Activated CD4-positive, alpha-beta T cell treated with anti-CD3 and anti-CD28 coated beads, Interleukin-2, amount 50 U/mL, for 4 hours (primary cell): ENCODE measurements around the gene CST7.

ENCODE experiments used
- DNase-seq, 2 experiments: peaks; one replicate each; pipeline ENCODE4 v3.0.0-alpha.2; 2020

CST7 gene

DNA sequence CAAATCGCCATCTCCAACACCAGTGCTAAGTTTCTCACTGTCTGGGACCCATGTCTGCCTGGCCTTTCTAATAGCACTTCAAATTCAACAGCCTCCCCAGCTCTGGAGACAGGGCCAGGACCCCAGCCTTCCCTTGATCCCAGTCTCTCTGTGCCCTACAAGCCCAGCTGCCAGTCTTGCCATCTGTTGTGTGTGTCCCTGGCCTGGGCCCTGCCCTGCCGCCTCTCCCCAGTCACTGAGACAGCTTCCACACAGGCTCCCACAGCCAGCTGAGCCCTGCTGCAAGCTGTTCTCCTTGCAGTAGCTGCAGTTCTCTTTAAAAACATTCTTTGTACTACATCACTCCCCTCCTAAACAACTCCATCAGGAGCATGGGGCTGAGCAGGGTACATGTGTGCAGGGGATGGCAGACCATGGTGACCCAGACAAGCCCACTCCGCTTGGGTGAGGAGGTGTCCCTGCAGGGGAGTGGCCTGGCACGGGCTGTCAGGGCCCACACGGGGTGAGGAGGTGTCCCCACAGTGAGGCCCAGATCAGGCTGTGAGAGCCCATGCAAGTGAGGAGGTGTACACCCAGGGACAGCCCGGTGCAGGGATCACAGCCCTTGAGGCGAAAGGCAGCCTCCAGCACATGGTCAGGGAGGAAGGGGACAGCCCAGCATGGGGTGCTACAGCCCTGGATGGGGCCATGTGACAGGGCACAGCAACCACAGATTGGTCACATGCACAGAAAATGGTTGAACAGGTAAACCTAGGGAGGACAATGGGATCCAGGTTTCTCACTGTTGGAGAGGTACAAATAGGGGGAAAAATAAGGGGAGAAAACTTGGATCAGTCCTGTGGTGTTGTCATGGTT, 16.2 kb downstream of the CST7 start:
- DNase-seq = no peak

DNA sequence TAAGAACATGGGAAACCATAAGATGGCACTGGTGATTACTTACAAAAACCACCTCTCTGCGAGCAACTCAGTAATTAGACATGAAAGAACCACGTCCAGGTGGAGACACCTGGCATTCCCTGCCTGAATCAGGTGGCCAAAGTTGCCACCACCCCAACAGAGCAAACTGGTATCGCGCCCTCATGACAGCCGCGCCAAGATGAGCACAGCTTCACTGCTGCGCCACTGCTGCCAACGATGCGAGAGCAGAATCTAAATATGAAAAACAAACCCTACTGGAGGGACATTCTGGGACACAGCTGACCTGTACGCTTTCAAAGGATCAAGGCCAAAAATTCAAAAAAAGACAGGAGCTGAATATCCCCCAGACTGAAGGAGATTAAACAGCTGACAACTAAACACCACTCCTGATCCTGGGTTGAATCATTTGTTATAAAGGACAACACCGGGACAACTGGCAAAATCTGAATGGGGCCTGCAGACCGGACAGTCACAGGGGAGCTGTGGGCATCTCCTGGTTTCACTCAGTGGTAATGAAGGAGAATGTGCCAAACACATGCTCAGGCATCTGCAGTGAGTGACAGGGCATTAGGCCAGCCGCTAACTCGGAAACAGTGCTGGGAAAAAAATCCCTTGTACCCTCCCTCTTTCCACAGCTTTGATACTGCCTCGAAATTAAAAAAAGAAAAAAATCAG, 17.4 kb downstream of the CST7 start:
- DNase-seq = no peak

DNA sequence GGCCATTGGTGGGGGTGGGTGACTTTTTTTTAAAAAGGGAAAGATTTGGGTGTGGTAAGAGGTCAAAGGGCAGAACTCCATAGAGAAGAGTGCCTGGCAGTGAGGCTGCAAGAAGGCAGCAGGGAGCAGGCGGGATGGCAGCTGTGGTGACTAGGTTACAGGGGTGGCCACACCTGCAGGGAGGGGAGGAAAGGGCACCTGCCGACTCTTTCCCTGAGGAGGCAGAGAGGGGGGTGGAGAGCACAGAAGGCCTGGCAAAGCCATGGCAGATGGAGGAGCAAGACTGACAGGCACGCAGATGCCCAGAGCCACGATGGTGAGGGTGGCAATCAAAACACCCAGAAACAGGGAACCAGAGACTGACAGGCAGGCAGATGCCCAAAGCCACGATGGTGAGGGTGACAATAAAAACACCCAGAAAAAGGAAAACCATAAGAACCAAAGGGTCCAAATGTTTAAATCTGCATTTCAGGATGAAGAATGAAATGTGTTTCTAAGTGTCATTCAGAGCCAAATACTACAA, 19.3 kb downstream of the CST7 start:
- no peak for DNase-seq

DNA sequence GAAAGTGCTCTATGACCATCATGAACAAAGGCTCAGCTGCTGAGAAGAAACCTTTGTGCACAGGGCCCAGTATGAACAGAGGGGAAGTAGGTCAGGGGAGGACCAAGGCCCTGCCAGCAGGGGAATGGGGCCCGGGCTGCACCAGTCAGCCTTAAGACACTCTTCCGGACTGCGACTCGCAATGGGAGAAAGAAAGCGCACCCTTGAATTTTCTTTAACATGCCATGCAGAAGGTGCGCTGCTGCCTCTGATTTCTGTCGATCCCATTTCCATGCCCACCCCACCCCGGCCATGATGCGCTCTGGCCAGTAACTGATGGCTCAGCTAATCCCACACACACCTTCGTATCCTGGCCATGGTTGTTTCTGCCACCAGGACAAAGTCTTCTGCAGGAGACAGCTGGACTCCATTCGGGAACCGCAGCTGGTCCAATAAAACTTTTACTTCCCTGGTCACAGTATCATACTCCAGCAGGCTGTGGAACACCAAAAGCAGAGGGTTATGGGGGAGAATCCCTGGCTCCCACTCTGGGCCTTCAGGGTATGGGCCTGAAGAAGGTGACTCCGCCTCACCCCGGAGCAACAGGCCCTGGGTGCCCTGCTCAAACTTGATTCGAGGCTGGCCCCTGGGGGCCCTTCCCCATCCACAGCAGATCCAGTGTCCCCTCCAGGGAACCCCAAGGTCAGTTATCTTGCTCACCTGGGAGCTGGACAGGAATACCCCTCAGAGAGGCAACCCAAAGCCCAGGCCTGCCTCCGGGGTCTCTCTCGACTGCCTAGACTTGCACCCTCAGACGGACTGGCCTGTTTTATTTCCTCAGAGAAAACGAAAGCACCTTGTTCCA, 20.3 kb downstream of the CST7 start:
- no peak for DNase-seq

DNA sequence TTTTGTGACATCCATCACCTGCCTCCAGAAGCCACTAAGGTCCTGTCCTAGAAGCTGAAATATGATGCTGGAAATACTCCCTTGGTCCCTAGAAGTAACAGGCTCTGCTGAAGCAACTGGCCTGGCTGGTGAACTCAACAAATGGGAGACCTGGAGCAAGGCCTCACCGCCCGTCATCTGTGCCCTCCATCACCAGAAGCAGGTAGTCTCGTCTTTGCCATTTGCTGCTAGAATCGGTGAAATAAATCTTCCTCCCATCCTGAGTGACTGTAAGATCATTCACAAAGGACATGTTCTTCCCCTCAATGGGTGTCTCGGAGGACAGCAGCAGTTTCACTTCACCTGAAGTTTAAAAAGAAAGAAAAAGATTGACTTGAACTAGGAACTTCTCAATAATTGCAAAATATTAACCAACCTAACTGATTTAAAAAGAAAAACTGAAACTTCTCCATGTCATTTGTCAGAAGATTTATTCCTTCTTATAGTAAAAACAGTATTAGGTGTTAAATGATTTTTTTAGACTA, 21.0 kb downstream of the CST7 start:
- DNase-seq = no peak

DNA sequence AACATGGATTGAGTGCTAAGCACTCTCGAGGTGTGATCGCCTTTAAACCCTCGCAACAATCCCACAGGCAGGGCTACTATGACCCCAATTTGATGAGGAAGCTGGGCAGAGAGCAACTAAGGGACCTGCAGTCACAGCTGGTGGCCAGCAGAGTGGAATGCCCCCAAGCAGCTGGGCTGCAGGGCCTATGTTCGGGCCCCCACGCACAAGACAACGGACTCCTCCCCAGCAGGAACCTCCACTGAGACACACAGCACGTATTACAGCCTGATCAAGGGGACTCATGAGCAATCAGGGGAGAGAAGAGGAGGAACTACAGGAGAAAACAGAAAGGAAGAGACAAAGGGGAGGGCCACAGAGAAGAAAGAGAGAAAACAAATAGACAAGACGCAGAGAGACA, 21.7 kb downstream of the CST7 start:
- DNase-seq = no peak

DNA sequence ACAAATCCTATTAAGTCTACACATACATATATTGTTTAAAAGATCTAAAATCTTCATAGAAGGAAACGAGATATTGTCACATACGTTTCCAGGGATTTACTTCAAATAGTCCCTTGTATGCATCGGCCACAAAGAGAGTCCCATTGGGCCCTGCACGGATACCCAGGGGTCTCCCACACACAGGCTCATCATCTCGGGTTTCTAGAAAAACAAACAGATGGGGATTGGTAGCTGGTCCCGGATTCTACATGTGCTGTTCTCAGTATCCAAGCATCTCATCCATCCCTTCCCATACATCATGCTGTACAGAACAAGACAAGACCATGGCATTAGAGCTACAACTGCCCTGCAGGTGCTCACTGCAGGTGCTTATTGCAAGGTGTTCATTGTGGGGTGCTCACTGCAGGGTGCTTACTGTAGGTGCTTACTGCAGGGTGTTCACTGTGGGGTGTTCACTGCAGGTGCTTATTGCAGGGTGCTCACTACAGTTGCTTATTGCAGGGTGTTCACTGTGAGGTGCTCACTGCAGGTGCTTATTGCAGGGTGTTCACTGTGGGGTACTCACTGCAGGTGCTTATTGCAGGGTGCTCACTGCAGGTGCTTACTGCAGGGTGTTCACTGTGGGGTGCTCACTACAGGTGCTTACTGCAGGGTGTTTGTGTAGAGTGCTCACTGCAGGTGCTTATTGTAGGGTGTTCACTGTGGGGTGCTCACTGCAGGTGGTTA, 22.5 kb downstream of the CST7 start:
- DNase-seq = no peak

DNA sequence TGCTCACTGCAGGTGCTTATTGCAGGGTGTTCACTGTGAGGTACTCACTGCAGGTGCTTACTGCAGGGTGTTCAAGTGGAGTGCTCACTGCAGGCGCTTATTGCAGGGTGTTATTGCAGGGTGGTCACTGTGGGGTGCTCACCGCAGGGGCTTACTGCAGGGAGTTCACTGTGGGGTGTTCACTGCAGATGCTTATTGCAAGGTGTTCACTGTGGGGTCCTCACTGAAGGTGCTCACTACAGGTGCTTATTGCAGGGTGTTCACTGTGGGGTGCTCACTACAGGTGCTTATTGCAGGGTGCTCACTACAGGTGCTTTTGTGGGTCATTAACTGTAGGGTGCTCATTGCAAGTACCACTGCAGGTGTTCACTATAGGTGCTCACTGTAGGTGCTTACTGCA, 23.3 kb downstream of the CST7 start:
- DNase-seq = no peak

DNA sequence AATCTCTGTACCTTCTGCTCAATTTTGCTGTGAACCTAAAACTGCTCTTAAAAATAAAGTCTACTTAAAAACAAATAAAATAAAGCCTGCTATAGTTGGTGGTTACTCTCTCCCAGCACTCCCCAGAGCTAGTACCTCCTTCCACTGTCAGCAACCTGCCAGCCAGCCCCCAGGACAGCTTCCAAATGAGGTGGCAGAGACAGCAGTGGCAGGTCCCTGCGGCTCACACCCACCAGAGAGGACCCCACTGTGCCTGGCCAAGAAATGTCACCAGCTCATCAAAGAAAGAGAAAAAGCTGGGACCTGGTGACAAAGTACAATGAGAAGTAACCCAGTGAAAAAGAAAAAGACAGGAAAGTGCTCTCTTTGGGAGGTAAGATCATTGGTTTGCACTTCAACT, 28.3 kb downstream of the CST7 start:
- no peak for DNase-seq

DNA sequence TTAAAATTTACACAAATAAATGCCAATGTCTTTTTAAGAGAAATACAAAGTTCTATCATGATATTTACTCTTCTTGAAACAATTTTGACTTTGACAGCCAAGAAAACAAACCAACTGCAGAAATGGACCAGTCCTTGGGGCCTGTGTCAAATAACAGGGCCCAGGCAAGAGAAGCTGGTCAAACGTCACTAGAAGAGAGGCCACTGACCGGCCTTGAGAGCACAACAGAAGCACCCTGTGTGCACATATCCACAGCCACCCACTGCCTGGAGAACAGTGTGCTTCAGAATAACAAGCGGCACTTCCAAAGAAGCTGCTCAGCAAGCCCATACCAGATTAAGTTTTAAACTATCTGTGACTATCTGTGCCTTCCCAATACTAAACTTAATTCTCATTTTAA, 28.7 kb downstream of the CST7 start:
- no peak for DNase-seq

DNA sequence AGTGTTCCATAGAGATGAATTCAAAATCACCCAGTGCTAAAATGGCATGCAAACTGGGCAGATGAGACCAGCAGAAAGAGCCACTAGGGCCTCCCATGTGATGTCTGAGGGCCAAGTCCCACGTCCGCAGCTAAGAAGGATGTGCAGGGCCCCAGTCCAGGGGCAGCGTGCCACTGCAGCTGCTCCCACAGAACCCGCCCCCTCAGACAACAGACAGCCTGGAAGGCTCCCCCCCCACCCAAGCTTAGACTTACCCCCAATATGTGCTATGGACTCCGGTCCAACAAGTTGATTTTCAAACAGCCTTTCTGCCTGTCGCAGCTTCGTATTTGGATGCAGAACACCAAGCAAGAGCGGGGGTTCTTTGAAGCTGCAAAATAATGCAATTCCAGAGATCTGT, 29.4 kb downstream of the CST7 start:
- no peak for DNase-seq

DNA sequence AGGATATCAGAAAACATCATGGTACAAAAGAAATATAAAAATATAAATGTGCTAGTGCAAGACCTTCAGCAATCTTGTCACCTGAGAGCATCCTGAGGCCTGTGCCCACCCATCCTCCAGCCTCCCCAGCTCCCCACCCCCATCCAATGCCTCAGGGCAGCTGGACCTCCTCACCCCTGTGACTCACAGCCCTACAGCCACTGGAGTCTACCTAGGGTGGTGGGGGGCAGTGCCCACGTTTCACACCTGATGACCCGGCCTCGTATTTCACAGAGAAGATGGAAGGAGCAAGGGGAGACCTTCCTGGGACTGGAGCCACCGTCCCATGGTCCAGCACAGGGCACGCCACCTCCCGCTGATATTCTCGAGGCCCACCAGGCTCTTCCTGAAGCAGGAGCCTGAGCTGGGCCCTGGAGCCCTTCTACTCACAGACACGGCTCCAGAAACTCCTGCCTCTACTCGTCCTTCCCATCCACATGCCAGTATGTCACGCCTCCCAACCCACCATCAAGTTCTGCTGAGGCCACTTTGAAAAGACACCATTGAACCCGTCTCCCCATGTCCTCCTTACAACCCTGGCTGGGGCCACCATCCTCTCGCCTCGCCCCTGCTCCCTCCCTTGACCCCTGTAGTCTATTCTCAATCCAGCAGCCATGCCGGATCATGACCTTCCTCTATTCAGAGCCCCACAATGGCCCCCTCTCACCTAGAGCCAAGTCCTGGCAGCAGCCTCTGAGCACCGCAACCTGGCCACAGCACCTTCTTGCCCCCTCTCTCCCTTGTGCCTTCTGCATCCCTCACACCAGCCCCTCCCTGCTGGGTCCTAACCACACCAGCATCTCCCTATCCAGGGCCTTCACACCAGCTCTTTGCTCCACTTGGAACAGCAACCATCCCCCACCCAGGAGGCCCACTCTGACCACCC, 30.2 kb downstream of the CST7 start:
- DNase-seq = no peak

DNA sequence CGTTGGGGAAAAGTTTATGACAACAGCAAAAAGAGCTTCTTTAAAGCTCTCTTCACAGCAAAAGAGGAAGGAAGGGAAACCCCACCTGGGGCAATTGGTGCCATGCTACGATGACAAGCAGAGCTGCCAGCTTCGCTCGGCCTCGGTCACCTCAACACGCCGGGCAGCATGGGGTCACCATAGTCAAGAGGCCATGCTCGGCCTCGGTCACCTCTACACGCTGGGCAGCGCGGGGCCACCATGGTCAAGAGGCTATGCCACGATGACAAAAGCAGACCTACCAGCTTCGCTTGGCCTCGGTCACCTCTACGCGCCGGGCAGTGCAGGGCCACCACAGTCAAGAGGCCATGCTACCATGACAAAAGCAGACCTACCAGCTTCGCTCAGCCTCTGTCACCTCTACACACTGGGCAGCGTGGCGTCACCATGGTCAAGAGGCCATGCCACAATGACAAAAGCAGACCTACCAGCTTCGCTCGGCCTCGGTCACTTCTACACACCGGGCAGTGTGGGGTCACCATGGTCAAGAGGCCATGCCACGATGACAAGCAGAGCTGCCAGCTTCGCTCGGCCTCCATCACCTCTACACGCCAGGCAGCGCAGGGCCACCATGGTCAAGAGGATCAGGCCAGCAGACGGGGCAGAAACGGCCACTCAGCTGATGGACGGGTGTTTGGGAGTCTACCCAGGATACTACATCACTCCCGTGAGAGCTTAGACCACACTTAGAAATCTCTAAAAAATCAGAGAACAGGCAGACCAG, 31.4 kb downstream of the CST7 start:
- DNase-seq = no peak

DNA sequence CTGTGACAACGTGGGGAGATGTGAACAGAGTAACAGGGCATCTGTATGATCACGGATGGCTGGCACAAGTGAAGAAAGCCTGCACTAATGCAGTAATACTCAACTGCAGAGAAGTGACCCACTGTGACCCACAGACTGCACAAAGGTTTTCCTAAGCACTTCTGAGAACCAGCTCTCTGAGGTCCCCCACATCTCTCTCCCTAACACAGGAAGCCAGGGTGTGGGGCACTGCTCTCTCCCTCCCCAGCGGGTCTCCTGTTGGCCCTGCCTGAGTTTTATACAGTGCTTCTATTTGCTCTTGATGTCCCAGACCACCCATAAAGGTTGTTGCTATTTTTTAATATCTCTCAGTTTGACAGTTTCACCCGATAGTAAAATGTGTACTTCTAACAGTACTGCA, 32.2 kb downstream of the CST7 start:
- no peak for DNase-seq

DNA sequence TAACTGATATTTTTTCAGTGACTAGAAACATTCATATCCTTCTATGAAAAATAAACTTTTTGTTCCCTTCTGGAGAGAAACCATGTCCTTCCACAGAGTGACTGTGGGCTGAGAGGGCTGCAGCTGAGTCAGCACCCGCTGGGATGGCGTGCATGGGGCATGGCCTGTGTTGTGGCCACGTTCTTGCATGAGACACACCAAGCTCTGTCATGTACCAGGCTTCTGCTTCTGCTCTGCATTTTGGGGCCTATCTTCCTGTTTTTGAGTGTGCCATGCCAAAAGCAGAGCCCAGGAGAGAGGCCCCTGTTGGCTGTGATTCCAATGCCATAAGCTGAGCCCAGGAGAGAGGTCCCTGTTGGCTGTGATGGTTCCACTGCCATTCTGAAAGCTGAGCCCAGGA, 32.7 kb downstream of the CST7 start:
- DNase-seq = no peak

DNA sequence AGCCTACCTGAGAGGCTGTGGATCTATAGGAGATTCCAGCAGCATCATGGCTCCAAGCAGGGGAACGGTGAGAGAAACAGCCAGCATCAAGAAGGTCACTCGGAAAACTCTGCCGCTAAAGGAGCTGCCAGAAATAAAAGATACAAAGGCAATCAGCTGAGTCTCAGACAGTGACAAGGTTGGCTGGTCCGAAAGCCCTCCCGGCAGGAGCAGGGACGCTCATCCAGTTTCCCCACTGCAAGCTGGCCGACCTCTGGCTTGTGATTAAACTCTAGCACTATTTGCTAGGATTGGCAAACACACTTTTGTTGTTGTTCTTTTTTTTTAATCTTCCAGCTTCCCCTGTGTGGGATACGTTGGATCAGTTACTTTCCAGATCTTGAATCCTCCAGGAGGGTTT, 34.8 kb downstream of the CST7 start:
- DNase-seq = no peak

DNA sequence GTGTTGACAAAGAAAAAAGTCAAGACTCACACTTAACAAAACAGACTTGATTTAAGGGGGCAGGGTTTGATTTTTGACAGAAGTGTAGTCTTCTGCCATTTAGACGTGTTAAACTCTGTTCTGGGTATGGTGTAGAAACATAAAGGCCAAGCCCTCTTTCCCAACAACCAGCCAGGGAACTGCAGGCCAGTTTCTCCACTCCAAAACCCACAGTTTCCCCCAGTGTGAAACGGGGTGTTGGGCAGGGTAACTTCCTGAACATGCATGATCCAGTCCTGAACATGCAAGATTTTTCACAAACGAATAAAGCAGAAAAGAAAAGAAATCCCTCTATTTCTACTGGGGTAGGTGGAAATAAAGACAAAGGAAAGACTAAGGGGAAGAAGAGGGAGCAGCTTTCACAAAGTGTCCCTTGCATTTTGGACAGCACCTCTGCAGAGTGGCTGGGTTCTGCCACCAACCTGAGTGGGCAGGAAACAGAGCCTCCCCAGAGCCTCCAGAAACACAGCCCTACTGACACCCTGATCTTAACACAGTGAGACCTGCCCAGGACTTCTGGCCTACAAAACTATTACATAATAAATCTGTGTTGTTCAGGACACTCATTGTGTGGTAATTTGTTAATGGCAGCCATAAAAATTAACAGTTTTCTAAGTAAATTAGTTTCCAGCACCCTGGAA, 36.0 kb downstream of the CST7 start:
- no peak for DNase-seq

DNA sequence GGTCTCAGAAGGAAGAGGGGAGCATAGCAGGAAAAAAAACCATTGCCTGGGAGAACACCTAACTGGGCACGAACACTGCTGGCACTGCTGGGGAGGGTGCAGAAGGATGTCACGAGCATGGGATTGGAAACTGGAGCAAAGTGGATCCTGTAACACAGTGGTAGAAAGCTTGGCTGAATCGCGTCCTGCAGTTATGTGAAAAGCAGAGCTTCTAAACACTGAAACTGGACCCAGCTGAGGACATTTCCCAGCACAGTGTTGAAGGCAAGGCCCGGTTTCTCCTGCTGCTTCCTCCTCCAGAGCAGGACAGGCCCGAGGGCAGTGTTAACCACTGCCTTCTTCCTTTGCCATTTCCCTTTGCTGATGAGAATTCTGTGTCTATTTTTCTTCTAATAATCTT, 36.7 kb downstream of the CST7 start:
- no peak for DNase-seq

DNA sequence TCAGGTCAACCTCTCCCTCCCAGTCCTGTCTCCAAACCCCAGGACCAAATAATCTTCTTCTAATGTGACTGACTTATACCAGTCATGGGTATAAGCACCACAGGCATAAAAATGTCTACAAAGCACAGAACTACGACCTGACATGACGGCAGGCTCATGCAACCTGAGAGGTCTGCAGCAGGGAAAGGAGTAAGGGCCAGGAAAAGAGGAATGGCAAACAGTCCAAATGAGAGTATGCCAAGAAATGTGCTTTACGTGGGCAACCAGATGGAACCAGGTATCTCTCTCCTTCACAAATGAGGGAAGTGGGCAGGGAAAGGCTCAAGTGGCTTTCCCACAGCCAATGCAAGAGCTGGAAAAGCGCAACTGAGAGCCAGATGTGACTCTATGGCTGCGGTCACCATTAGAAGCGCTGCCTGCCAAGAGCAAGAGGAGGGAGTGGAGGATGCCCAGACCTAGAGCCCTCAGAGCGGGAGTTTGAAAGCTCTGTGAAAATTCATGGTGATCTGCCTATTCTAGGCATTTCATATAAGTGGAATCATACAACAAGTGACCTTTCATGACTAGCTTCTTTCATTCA, 37.5 kb downstream of the CST7 start:
- no peak for DNase-seq

DNA sequence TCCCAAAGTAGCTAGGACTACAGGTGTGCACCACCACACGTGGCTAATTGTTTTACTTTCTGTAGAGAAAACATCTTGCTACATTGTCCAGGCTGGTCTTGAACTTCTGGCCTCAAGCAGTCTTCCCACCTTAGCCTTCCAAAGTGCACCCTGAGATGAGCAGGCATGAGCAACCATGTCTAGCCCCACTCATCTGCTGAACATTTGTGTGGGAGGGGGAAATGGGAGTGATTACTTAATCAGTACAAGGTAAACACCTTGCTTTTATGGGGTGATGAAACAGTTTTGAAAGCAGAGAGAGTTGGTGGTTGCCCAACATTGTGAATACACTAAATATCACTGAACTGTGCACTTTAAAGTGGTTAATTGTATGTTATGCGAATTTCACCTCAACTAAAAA, 38.2 kb downstream of the CST7 start:
- no peak for DNase-seq
